HL-60 (cell line): Measurements from ENCODE around the gene DES.

ENCODE experiments used
- POLR2AphosphoS5 ChIP-seq: IDR thresholded peaks from 2 replicates; pipeline ENCODE4 v1.6.1; 2012; ENCODE audit warnings: low read depth
- TF ChIP-seq, protein P1 (sequence below): IDR thresholded peaks from one replicate; pipeline ENCODE4 v1.5.1; 2011; ENCODE audit warnings: low read length, control low read depth, inconsistent platforms; ENCODE audit not compliant: insufficient read depth

DNA sequence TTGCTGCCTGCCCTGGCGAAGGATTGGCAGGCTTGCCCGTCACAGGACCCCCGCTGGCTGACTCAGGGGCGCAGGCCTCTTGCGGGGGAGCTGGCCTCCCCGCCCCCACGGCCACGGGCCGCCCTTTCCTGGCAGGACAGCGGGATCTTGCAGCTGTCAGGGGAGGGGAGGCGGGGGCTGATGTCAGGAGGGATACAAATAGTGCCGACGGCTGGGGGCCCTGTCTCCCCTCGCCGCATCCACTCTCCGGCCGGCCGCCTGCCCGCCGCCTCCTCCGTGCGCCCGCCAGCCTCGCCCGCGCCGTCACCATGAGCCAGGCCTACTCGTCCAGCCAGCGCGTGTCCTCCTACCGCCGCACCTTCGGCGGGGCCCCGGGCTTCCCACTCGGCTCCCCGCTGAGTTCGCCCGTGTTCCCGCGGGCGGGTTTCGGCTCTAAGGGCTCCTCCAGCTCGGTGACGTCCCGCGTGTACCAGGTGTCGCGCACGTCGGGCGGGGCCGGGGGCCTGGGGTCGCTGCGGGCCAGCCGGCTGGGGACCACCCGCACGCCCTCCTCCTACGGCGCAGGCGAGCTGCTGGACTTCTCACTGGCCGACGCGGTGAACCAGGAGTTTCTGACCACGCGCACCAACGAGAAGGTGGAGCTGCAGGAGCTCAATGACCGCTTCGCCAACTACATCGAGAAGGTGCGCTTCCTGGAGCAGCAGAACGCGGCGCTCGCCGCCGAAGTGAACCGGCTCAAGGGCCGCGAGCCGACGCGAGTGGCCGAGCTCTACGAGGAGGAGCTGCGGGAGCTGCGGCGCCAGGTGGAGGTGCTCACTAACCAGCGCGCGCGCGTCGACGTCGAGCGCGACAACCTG, at the start of gene DES:
- TF ChIP-seq, protein P1, sequence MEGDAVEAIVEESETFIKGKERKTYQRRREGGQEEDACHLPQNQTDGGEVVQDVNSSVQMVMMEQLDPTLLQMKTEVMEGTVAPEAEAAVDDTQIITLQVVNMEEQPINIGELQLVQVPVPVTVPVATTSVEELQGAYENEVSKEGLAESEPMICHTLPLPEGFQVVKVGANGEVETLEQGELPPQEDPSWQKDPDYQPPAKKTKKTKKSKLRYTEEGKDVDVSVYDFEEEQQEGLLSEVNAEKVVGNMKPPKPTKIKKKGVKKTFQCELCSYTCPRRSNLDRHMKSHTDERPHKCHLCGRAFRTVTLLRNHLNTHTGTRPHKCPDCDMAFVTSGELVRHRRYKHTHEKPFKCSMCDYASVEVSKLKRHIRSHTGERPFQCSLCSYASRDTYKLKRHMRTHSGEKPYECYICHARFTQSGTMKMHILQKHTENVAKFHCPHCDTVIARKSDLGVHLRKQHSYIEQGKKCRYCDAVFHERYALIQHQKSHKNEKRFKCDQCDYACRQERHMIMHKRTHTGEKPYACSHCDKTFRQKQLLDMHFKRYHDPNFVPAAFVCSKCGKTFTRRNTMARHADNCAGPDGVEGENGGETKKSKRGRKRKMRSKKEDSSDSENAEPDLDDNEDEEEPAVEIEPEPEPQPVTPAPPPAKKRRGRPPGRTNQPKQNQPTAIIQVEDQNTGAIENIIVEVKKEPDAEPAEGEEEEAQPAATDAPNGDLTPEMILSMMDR = no peak
- no peak for TF ChIP-seq POLR2AphosphoS5
